Epithelial cell of umbilical artery (primary cell): ENCODE measurements around the gene HELLS. TPM values are rescaled to one million over a fixed set of nuclear protein-coding genes. Genes with fewer than 3 reads are reported as not detected.

Source experiments
- total RNA-seq: library from RNA; depleted of rRNA; stranded (reverse); fragments of >200 nt; gene quantifications from 2 replicates; pipeline ENCODE4 v1.2.3, GENCODE V29; 2014

HELLS gene
- total RNA-seq, result 37.7 and 82.4 TPM in 2 replicates

GRCh38 chr10:94545391-94546048, at the start of gene HELLS:
HELLS (plus strand) TSS chr10:94545788; CDS start chr10:94545922, 134 bp downstream.

Other genes with a start within 250 kb of the HELLS start
- gene NOC3L, start 182.8 kb upstream of the HELLS start, total RNA-seq, result 22.4 and 37.2 TPM in 2 replicates
- 9.4 and 12.5 TPM in 2 replicates for gene TBC1D12, start 143.2 kb upstream of the HELLS start, total RNA-seq
- not detected in 2 replicates for gene CYP2C18, start 137.9 kb downstream of the HELLS start, total RNA-seq
- not detected in 2 replicates for gene CYP2C19, start 216.9 kb downstream of the HELLS start, total RNA-seq